SK-MEL-5 (cell line): Measurements from ENCODE around the gene DAD1. TPM values are rescaled to one million over a fixed set of nuclear protein-coding genes. Genes with fewer than 3 reads are reported as not detected.
"Not testable (repeated sequence)": the region's sequence is repeated elsewhere in the genome, so short reads cannot be mapped to it uniquely, and the experiment has no call there.

ENCODE experiments used
- DNase-seq: peaks from one replicate; pipeline ENCODE4 v3.0.0-alpha.2; 2016; ENCODE audit warnings: low read depth, low spot score
- in situ Hi-C: cut with HindIII; loops from 2 replicates; pipeline ENCODE4 v1.10.0; 2016; ENCODE audit warnings: low sequenced_read_pairs, high pct_unique_total_duplicates, low pct_unique_long_range_greater_than_20kb
- total RNA-seq: library from RNA; depleted of rRNA; stranded (reverse); fragments of >200 nt; shearing (Covaris generic); gene quantifications from 2 replicates; pipeline ENCODE4 v1.2.3, GENCODE V29; 2014

Gene DAD1
- total RNA-seq, 1 experiment from 2014 or later: 479 TPM

- in situ Hi-C loops: no loop called here
- no peak for DNase-seq
These were observed 13.8 kb upstream of the DAD1 start for GRCh38 chr14:22602862-22603261.

- no peak for DNase-seq
- in situ Hi-C loops: no loop called here
These were observed 13.0 kb upstream of the DAD1 start for GRCh38 chr14:22601996-22602395.

DNA sequence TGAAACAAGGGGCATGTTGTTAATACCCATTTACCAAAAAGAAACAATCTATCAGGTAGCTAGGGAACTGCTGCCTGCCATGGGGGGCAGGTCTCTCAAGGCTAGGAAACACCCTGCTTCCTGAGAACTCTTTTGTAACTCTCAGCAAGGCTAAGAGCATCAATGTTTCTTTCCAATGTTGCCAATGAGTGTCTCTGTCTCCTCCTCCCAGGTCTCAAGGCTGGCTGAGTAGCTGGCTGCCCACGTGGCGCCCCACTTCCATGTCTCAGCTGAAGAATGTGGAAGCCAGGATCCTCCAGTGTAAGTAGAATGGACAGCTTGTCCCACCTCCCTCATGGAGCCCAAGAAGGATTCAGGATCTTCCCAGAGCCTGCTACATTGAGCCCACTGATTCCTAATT is 12.4 kb upstream of the DAD1 start:
- in situ Hi-C loops: no loop called here
- DNase-seq: no peak

GRCh38 chr14:22600027-22600426 is 11.0 kb upstream of the DAD1 start:
- no peak for DNase-seq
- in situ Hi-C loops: no loop called here

DNA sequence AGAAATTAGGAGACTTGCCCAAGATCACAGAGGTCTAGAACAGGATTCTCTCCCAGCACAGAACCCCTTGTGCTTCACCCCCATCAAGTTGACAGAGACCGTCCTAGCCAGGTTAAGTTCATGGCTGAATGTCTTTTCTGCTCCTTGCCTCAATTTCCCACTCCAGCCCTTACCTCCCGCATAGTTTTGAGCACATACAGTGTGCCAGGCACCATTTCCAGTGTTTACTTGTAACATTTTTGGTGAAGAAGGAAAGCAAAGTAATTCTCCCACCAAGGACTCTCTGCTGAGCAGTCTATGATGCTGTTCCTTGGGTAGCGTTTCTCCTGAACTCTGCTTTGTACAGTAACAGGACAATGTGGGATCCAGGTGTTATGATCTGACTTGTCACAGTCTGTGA is 10.3 kb upstream of the DAD1 start:
- DNase-seq: no peak
- in situ Hi-C loops: no loop called here

- peak; percentile 34 for DNase-seq
- in situ Hi-C loops: no loop called here
These were observed 9.8 kb upstream of the DAD1 start for GRCh38 chr14:22598896-22599244.

DNA sequence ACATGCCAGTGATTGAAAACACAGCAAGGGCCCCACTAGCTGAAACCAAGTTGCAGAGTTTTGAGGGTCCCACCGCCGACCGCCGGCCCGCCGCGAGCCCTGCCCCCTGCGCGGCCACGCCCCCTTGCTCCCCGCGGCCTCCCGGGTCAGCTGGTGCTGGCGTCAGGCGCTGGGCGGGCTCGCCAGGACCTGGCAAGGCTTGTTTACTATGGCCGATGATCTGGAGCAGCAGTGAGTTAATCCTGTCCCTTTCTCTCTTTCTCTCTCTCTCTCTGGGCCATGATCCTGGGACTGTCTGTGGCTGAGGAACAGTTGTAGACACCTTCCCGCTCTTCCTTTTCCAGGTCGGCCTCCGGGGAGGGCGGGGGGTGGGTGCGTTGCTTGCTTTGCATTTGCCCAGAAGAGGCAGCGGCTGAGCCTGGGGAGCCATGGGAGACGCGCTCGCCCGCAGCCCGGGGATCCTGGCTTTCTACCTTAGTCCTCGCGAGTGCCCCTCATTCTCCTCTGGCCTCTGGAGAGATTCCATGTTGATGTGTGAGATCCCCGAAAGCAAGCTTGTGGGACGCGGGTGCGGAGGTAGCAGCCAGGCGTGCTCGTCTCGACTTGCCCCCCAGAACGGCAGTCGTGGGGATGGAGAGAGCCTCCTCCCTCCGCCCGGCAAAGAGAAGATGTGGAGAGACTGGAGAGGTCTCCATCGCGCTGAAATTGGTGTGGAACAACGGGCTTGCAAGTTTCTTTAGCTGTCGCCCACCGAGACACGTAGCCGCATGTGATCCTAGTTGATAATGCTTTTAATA is 9.3 kb upstream of the DAD1 start, which contains the start of gene ABHD4:
TSS of gene ABHD4 (plus strand) at position 202 of the 797 bp plus-strand sequence. CDS start at position 209, 7 bp downstream.
- in situ Hi-C loops: no loop called here
- peak; percentile 62 for DNase-seq

DNA sequence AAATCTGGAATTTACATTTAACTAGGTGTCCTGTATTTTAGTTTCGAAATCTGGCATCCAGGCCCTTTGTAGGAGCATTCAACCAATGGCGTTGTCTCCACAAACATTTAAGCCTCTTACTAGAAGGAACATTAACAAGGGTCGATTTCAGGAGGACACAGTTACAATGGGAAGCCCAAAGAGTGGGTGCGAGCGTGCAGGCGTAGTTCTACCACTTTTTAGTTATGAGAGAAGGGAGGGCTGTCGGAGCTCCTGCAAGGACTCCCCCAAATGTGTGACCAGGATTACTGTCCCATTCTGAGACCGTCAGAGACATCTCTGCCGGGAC is 8.7 kb upstream of the DAD1 start:
- in situ Hi-C loops: no loop called here

DNA sequence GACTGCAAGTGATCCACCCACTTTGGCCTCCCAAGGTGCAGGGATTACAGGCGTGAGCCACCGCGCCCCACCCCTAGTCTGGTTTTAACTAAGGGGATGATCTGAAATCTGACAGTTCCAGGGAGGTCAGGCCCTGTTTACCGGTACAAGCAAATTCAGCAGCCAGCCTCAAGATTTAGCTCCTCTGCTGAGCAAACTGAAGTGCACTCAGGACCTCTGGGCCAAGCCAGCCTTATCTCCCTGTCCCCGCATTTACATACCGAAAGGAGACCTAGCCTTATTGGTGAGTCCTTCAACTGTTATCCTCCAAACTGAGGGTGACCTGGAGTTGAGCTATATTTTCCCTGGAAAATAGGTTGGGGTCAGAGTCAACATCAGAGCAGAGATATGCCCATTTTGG is 8.2 kb upstream of the DAD1 start:
- no peak for DNase-seq
- in situ Hi-C loops: no loop called here

More for the DNA sequence above, 8.7 kb upstream of the DAD1 start:
- DNase-seq: no peak

DNA sequence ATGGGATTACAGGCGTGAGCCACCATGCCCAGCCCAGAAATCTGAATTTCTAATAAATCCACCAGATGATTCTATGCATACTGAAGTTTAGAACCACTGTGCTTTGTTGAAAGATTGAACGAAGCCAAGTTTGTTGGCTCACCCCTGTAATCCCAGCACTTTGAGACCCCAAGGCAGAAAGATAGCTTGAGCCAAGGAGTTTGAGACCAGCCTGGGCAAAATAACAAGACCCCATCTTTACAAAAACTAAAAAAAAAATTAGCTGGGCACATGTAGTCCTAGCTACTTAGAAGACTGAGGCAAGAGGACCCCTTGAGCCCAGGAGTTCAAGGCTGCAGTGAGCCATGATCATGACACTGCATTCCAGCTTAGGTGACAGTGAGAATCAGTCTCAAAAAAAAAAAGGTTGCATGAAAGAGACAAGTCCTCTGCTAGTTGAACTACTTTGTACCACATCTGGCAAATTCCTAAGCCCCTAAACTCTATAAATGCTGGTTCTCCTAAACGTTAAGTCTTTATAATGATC is 7.4 kb upstream of the DAD1 start:
- no peak for DNase-seq
- in situ Hi-C loops: no loop called here

GRCh38 chr14:22594156-22594716 is 5.2 kb upstream of the DAD1 start:
- in situ Hi-C loops: no loop called here
- DNase-seq: no peak

DNA sequence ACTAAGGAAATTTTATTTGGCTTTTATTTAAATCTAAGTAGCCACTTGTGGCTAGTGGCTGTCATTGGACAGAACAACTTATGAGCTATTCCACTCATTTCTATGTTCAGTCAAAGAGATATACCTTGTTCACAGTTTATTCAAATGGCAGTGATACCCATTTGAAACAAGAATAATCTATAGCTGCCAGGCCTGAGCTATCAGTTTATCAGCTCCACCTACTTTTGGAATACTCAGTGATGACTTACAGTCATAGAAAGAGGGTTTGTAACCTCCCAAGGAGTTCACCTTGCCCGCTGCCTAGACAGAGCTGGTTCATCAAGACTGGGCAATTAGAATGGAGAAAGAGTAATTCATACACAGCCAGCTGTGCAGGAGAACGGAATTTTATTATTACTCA is 4.6 kb upstream of the DAD1 start:
- no peak for DNase-seq
- in situ Hi-C loops: no loop called here

DNA sequence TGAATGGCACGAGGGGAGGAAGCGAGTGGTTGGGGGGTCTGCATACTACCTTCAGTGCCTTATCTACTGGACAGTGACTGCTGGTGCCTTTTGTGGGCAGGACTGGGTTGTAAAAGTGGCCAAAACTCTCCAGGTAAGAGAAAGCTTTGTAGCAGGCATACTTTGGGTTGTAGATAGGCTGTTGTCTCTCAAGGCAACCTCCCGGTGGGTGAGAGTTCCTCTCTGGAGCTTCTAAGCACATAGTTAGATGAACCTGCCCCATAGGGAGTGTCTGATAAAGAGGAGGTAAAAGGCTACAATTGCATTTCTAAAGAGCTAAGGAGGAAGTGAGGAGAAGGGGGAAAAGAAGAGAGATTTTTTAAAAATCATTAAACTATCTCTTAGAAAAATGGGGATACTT is 4.2 kb upstream of the DAD1 start:
- in situ Hi-C loops: no loop called here
- DNase-seq: no peak

- no peak for DNase-seq
- in situ Hi-C loops: no loop called here
These were observed 413 bp downstream of the DAD1 start for GRCh38 chr14:22588526-22589095.

DNA sequence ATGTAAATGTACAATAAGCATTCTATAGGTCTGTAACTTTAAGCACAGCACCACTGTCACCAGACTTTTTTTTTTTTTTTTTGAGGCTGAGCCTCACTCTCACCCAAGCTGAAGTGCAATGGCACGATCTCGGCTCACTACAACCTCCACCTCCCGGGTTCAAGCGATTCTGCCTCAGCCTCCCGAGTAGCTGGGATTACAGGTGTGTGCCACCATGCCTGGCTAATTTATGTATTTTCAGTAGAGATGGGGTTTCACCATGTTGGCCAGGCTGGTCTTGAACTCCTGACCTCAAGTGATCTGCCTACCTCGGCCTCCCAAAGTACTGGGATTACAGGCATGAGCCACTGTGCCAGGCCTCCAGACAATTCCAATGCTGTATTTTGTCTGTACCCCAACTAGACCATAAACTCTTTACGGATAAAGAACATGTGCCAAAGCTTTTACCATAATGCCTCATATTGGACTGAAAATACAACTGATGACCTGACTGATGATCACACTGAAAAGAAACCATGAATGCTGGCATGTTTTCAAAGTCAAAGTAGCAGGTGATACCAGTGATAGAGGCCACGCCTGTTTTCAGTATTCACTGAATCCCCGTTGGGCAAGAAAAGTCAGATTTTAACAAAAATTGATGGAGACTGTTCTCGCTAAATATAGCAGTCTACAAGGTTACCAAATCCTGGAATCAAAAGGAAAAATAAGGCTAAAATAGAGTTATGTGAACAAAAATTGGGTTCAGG is 1.2 kb downstream of the DAD1 start:
- DNase-seq, in situ Hi-C loops: not testable (repeated sequence)

- DNase-seq: no peak
- in situ Hi-C loops: no loop called here
These were observed 1.8 kb downstream of the DAD1 start for GRCh38 chr14:22587247-22587646.

DNA sequence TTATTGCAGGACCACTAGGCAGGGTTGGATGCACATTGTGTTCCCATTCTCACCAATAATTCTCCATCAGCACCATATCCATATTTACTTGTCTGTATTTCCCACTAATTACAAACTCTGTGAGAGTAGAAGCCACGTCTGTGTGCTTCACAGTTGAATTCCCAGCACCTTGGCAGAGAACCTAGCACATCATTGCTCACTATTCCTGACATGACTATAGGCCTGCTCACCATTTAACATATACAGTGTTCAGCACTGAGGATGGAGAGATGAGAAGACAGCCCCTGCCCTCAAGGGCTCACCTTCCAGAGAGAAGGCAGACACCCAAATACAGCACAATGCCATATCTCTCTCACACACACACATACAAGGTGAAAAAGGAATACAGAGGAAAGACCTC is 5.0 kb downstream of the DAD1 start:
- in situ Hi-C loops: no loop called here
- no peak for DNase-seq

- DNase-seq: no peak
- in situ Hi-C loops: no loop called here
These were observed 8.4 kb downstream of the DAD1 start for GRCh38 chr14:22580625-22581024.
